Measurements from ENCODE around the gene NT5E. TPM values are rescaled to one million over a fixed set of nuclear protein-coding genes. Genes with fewer than 3 reads are reported as not detected.

NT5E gene
- total and polyA plus RNA-seq, 2 experiments from 2014 or later = 0.18 to 1.5 TPM

DNA sequence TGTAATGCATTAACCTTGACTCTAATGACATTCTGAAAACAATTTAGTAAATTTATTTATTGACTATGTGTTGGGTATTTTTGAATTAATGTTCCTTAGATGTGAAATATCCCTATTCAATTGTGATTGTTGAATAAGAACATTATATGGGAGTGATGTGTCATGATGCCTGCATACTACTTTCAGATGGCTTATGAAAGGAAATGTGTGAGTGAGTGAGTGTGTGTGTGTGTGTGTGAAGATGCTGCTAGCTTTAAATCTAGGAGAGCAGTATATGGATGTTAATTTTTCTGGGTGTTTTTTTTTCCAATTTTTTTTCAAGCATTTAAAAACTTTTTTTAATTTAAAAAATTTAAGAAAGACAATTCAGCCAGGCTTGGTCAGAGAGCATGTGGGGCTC, 32.5 kb upstream of the NT5E start:
- Histone ChIP-seq H3K27me3 (ENCODE audit: insufficient read depth) (no peaks in the 10 kb centered on the region), H2AFZ (no peak overlapping the region), H3K4me2 (no peak overlapping the region), H4K20me1 (replicated peaks; ENCODE audit: insufficient read depth) (no peaks in the 10 kb centered on the region), H3K79me2 (replicated peaks; ENCODE audit: insufficient read depth) (no peaks in the 10 kb centered on the region), H3K4me3 (no peak overlapping the region), H3K27ac (ENCODE audit: low read depth) (no peak overlapping the region), H3K9me2 (ENCODE audit: insufficient read depth) (peaks cover 6% of the 10 kb centered on the region; the same call in 1 of the 2 replicates), H3F3A (replicated peaks; ENCODE audit: low read depth) (no peaks in the 10 kb centered on the region), H3K36me3 (ENCODE audit: insufficient read depth) (no peaks in the 10 kb centered on the region), H3K4me1 (ENCODE audit: insufficient read depth) (no peaks in the 10 kb centered on the region)
- no peak for DNase-seq (ENCODE audit: low spot score)
- H3K36me3 Mint-ChIP-seq (ENCODE audit: low read depth) = no peaks in the 10 kb centered on the region
- no peak overlapping the region for H3K4me3 Mint-ChIP-seq
- no peak for TF ChIP-seq CREB1 (CRISPR knock-in tag; IDR thresholded peaks at IDR 0.05; ENCODE audit: low read depth)
- TF ChIP-seq, protein P1, sequence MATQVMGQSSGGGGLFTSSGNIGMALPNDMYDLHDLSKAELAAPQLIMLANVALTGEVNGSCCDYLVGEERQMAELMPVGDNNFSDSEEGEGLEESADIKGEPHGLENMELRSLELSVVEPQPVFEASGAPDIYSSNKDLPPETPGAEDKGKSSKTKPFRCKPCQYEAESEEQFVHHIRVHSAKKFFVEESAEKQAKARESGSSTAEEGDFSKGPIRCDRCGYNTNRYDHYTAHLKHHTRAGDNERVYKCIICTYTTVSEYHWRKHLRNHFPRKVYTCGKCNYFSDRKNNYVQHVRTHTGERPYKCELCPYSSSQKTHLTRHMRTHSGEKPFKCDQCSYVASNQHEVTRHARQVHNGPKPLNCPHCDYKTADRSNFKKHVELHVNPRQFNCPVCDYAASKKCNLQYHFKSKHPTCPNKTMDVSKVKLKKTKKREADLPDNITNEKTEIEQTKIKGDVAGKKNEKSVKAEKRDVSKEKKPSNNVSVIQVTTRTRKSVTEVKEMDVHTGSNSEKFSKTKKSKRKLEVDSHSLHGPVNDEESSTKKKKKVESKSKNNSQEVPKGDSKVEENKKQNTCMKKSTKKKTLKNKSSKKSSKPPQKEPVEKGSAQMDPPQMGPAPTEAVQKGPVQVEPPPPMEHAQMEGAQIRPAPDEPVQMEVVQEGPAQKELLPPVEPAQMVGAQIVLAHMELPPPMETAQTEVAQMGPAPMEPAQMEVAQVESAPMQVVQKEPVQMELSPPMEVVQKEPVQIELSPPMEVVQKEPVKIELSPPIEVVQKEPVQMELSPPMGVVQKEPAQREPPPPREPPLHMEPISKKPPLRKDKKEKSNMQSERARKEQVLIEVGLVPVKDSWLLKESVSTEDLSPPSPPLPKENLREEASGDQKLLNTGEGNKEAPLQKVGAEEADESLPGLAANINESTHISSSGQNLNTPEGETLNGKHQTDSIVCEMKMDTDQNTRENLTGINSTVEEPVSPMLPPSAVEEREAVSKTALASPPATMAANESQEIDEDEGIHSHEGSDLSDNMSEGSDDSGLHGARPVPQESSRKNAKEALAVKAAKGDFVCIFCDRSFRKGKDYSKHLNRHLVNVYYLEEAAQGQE (IDR thresholded peaks at IDR 0.05; ENCODE audit: unreplicated experiment) = no peak
- TF ChIP-seq ZNF331 (CRISPR knock-in tag; IDR thresholded peaks at IDR 0.05; ENCODE audit: low read depth) = no peak
- ATAC-seq = no peak
- H3K9me3 Mint-ChIP-seq = no peaks in the 10 kb centered on the region
- H3K27ac Mint-ChIP-seq = no peak overlapping the region
- H3K4me1 Mint-ChIP-seq = no peaks in the 10 kb centered on the region
- no peaks in the 10 kb centered on the region for H3K27me3 Mint-ChIP-seq (ENCODE audit: insufficient read depth, low read depth, poor library complexity)

DNA sequence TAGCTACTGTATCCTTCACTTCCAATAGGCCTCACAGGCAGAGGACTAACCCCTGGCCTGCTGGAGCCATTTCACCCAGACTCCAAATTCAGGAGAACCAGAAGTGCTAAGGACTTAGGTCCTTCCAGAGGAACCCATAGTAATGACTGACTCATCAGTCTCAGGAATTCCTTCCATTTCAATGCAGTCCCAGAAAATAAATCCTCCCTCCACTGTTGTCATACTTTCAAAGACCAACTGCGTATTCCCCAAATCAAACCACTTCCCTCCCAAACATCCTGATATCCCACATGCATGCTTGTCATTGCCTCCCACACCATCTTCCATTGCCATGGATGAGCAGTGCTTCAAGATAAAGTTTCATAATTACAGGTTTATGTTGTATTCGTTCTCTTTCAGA, 31.8 kb upstream of the NT5E start:
- H3K4me2 ChIP-seq = no peak overlapping the region

More for the DNA sequence above, 31.8 kb upstream of the NT5E start:
- TF ChIP-seq STAT1 (IDR thresholded peaks at IDR 0.05; ENCODE audit: unreplicated experiment) (no peak), EZH2phosphoT487 (IDR thresholded peaks at IDR 0.05; ENCODE audit: unreplicated experiment) (no peak), CREB1 (CRISPR knock-in tag; IDR thresholded peaks at IDR 0.05; ENCODE audit: low read depth) (no peak), NANOG (IDR thresholded peaks at IDR 0.05; ENCODE audit: borderline replicate concordance) (no peak), JUNB (IDR thresholded peaks at IDR 0.05; ENCODE audit: unreplicated experiment) (no peak), ETS1 (IDR thresholded peaks at IDR 0.05) (no peak), POLR2AphosphoS5 (IDR thresholded peaks at IDR 0.05; ENCODE audit: low read depth) (no peak), ZNF114 (CRISPR knock-in tag; IDR thresholded peaks at IDR 0.05) (no peak)
- TF ChIP-seq, protein P2, sequence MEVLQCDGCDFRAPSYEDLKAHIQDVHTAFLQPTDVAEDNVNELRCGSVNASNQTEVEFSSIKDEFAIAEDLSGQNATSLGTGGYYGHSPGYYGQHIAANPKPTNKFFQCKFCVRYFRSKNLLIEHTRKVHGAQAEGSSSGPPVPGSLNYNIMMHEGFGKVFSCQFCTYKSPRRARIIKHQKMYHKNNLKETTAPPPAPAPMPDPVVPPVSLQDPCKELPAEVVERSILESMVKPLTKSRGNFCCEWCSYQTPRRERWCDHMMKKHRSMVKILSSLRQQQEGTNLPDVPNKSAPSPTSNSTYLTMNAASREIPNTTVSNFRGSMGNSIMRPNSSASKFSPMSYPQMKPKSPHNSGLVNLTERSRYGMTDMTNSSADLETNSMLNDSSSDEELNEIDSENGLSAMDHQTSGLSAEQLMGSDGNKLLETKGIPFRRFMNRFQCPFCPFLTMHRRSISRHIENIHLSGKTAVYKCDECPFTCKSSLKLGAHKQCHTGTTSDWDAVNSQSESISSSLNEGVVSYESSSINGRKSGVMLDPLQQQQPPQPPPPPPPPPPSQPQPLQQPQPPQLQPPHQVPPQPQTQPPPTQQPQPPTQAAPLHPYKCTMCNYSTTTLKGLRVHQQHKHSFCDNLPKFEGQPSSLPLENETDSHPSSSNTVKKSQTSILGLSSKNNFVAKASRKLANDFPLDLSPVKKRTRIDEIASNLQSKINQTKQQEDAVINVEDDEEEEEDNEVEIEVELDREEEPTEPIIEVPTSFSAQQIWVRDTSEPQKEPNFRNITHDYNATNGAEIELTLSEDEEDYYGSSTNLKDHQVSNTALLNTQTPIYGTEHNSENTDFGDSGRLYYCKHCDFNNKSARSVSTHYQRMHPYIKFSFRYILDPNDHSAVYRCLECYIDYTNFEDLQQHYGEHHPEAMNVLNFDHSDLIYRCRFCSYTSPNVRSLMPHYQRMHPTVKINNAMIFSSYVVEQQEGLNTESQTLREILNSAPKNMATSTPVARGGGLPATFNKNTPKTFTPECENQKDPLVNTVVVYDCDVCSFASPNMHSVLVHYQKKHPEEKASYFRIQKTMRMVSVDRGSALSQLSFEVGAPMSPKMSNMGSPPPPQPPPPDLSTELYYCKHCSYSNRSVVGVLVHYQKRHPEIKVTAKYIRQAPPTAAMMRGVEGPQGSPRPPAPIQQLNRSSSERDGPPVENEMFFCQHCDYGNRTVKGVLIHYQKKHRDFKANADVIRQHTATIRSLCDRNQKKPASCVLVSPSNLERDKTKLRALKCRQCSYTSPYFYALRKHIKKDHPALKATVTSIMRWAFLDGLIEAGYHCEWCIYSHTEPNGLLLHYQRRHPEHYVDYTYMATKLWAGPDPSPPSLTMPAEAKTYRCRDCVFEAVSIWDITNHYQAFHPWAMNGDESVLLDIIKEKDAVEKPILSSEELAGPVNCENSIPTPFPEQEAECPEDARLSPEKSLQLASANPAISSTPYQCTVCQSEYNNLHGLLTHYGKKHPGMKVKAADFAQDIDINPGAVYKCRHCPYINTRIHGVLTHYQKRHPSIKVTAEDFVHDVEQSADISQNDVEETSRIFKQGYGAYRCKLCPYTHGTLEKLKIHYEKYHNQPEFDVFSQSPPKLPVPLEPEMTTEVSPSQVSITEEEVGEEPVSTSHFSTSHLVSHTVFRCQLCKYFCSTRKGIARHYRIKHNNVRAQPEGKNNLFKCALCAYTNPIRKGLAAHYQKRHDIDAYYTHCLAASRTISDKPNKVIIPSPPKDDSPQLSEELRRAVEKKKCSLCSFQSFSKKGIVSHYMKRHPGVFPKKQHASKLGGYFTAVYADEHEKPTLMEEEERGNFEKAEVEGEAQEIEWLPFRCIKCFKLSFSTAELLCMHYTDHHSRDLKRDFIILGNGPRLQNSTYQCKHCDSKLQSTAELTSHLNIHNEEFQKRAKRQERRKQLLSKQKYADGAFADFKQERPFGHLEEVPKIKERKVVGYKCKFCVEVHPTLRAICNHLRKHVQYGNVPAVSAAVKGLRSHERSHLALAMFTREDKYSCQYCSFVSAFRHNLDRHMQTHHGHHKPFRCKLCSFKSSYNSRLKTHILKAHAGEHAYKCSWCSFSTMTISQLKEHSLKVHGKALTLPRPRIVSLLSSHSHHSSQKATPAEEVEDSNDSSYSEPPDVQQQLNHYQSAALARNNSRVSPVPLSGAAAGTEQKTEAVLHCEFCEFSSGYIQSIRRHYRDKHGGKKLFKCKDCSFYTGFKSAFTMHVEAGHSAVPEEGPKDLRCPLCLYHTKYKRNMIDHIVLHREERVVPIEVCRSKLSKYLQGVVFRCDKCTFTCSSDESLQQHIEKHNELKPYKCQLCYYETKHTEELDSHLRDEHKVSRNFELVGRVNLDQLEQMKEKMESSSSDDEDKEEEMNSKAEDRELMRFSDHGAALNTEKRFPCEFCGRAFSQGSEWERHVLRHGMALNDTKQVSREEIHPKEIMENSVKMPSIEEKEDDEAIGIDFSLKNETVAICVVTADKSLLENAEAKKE (CRISPR knock-in tag; IDR thresholded peaks at IDR 0.05) = no peak
- no peaks in the 10 kb centered on the region for H3K4me1 ChIP-seq (ENCODE audit: insufficient read depth)
- no peak overlapping the region for H3K4me3 Mint-ChIP-seq
- ATAC-seq (no peak), DNase-seq (ENCODE audit: low spot score) (no peak)
- no peaks in the 10 kb centered on the region for H3K4me1 Mint-ChIP-seq
- no peaks in the 10 kb centered on the region for H3K27me3 ChIP-seq (ENCODE audit: insufficient read depth)
- H2AFZ ChIP-seq = no peak overlapping the region; the same call in 1 of the 2 replicates
- H3K9me3 Mint-ChIP-seq = no peaks in the 10 kb centered on the region
- H3K79me2 ChIP-seq (replicated peaks; ENCODE audit: insufficient read depth) = no peaks in the 10 kb centered on the region
- peaks cover 6% of the 10 kb centered on the region; the same call in 1 of the 2 replicates for H3K9me2 ChIP-seq (ENCODE audit: insufficient read depth)
- no peak overlapping the region for H3K27ac Mint-ChIP-seq
- H3K36me3 ChIP-seq (ENCODE audit: insufficient read depth) = no peaks in the 10 kb centered on the region
- no peaks in the 10 kb centered on the region for H4K20me1 ChIP-seq (replicated peaks; ENCODE audit: insufficient read depth)
- H3K27me3 Mint-ChIP-seq (ENCODE audit: insufficient read depth, low read depth, poor library complexity) = no peaks in the 10 kb centered on the region
- no peak overlapping the region for H3K27ac ChIP-seq (ENCODE audit: low read depth)
- no peak overlapping the region for H3K4me3 ChIP-seq
- no peaks in the 10 kb centered on the region for H3F3A ChIP-seq (replicated peaks; ENCODE audit: low read depth)
- H3K36me3 Mint-ChIP-seq (ENCODE audit: low read depth) = no peaks in the 10 kb centered on the region
